22Rv1 (cell line): ENCODE results near the gene KRT71.

Experiments
- H3K27ac ChIP-seq: fragments of 450-650 bp; 2 replicates; pipeline ENCODE4 v1.5.1; 2017
- ZFX ChIP-seq: fragments of 450-650 bp; IDR thresholded peaks from 2 replicates; pipeline ENCODE4 v1.6.1; 2017; ENCODE audit warnings: antibody characterized with exemption, borderline replicate concordance
- TF ChIP-seq, protein P1 (sequence below): fragments of 450-650 bp; IDR thresholded peaks from 2 replicates; pipeline ENCODE4 v1.5.1; 2017; ENCODE audit warnings: mild to moderate bottlenecking

KRT71 gene

DNA sequence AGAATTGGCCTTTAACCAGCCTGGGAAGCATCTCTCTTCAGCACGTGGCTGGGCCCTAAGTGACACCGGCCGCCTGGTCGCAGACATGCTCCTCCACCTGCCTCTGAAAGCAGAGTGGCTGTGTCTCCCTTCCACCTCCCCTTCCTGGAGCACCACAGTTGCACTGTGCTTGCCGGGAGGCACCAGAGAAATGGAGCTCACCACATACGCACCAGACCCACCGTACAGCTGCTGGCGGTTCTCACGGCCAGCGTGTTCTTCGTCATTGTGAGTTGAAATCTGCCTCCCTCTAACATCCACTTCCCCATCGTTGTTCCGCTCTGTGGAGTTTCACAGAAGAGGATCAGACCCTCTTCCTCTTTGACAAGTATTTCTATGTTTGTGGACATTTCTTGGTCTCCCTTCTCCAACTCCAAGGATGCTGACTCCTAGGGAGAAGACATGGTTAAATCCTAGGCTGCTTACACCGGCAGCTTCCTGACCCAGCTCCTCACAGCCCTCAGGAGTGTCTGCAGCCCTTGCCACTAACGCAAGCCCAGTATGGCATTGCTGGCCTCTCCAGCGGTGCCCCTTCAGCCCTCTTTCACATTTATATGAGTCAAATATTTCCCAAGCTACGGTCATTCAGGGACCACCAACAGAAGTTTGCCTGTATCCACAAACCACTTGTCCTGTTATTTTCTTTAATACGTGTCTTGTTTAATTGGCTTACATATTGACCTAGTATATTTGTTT, 21.2 kb downstream of the KRT71 start:
- no peak overlapping the region for H3K27ac ChIP-seq
- TF ChIP-seq, protein P1, sequence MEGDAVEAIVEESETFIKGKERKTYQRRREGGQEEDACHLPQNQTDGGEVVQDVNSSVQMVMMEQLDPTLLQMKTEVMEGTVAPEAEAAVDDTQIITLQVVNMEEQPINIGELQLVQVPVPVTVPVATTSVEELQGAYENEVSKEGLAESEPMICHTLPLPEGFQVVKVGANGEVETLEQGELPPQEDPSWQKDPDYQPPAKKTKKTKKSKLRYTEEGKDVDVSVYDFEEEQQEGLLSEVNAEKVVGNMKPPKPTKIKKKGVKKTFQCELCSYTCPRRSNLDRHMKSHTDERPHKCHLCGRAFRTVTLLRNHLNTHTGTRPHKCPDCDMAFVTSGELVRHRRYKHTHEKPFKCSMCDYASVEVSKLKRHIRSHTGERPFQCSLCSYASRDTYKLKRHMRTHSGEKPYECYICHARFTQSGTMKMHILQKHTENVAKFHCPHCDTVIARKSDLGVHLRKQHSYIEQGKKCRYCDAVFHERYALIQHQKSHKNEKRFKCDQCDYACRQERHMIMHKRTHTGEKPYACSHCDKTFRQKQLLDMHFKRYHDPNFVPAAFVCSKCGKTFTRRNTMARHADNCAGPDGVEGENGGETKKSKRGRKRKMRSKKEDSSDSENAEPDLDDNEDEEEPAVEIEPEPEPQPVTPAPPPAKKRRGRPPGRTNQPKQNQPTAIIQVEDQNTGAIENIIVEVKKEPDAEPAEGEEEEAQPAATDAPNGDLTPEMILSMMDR = no peak
- no peak for TF ChIP-seq ZFX

DNA sequence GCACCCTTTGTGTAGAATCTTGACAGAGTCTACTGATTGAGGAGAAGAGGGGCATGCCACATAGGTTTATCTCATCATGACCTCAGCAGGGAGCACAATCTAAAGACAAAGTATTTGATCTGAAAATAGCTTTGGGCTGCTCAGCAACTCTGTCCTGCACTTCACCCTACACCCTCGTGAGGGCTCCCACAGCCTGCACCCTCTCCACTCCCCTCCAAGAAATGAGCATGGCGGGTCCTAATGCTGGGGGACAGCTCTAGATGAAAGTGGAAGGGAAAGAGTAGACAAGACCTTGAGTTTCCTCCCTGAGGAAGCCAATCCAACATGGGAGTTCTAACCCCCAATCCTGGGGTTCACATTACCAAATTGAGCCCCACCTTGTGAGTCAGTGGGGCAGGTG, 22.0 kb downstream of the KRT71 start:
- no peak for TF ChIP-seq ZFX
- TF ChIP-seq, protein P1 = no peak
- no peak overlapping the region for H3K27ac ChIP-seq

DNA sequence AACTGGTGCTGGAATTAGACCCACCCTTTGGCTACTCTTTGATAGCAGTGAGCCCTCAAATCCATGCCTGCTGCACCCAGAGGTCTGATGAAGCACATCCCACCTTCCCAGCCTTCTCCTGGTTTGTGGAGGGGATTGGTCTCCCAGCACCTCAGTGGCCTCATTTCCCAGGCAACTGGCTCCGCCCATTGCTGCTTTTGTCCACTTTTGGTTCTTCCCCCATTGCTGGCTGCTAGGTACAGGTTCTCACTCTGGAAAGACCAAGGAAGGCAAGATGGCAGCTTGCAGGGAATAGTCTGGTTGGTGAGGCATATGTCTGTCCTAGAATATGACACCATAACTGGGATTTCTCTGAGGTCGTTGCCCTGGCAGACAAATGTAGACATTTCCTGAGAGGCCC, 22.6 kb downstream of the KRT71 start:
- TF ChIP-seq, protein P1 = no peak
- TF ChIP-seq ZFX = no peak
- H3K27ac ChIP-seq = no peak overlapping the region

DNA sequence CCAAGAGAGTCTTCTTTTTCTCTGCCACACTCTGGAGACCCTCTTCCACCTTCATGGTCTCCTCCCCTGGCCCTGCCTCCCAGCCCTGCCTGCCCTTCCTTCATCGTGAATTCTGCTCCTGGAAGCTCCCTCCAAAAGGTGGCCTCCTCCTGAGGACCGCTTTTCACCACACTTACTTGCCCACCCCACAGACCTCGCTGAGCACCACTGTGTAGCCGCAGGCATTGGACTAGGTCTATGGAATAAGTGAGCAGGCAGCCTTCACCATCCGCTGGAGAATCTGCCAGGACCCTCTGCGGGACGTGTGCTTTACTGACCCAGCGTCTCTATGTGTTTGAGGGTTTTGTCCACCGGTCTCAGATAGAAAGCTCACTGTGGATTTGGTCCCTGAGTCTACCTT, 23.1 kb downstream of the KRT71 start:
- no peak overlapping the region for H3K27ac ChIP-seq
- TF ChIP-seq, protein P1 = no peak
- no peak for TF ChIP-seq ZFX

DNA sequence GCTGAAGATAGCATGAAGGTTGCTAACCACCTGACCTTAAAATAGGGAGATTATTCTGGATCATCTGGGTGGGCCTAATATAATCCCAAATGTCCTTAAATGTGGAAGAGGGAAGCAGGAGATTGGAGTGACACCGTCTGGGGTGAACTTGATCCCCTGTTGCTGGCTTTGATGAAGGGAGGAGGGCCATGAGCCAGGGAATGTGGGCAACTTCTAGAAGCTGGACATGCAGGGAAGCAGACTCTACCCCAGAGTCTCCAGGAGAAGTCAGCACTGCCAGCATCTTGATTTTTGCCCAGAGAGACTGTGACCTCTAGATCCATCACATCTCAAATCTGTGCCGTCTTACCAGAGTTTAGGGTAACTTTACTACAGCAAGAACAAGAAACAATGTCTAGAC, 23.5 kb downstream of the KRT71 start:
- TF ChIP-seq, protein P1 = no peak
- no peak for TF ChIP-seq ZFX
- no peak overlapping the region for H3K27ac ChIP-seq

DNA sequence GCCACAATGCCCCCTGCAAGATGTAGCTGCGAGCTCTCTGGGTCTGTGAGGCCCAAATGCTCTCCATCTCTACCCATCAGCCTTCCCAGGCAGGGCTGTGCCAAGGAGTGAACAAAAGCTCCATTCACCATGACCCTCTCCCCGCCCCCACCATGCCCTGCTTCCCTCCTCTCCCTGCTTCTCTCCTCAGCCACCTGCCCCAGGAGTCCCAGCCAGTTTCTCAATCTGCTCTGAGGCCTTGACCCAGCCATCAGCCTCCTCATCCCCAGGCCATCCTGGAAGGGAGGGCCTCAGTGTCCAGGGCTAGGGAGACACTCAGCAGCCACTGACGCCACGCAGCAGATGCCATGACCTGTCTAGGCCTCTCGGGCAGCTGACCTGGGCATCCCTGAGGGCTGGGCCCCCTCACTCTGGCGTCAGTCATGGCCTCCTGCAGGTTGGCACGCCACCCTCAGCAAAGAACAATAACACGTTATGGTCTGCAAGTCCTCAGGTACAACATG, 24.3 kb downstream of the KRT71 start:
- TF ChIP-seq, protein P1 = no peak
- no peak for TF ChIP-seq ZFX
- H3K27ac ChIP-seq = no peak overlapping the region

DNA sequence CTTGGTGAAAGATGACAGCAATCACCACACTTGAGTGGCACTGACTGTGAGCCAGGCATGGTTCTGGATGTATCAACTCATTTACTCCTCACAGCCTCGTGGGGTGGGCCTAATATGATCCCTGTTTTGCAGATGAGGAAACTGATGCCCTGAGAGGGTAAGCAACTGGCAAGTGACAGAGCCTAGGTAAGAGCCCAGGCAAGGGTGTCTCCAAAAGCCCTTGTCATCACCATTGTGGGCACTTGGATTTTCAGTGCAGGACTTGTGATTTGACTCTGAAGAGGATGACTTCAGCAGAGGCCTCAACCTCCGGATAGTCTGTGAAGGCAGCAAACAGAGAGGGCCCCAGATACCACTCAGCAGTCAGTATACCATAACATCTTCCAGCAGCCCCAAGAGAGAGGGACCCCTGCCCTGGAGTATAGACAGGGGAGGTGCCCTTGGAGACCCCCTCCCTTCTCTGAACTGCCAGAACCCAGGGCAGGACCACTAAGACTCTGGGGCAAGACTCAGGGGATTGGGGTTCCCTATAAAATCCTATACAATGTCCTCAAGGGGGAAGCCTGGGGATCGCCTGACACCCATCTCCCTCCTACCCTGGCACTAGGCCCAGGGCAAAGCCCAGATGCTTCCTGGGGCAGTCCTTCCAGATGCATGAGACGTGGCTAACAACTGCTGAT, 25.7 kb downstream of the KRT71 start:
- no peak overlapping the region for H3K27ac ChIP-seq

More for the DNA sequence above, 25.7 kb downstream of the KRT71 start:
- TF ChIP-seq ZFX = no peak
- TF ChIP-seq, protein P1 = no peak
